ENCODE results near the gene STXBP3. TPM values are rescaled to one million over a fixed set of nuclear protein-coding genes. Genes with fewer than 3 reads are reported as not detected.

The STXBP3 gene
- polyA plus RNA-seq, 2 of the 4 experiments (the other 2 are of a cell fraction), result 30.4 to 44.8 TPM

GRCh38 chr1:108823632-108824031 lies 77.2 kb downstream of the STXBP3 start:
- FAIRE-seq, result no peak
- 77% methylated on average over 3 of the region's 3 CpGs for WGBS (ENCODE audit: missing lambda C conversion rate)
- CTCF ChIA-PET, result interaction anchor here (0.7 to 13.6 kb wide), 3 partner anchors 28 to 75 kb away, joined by 3 to 265 read pairs (median 3); no protein-coding TSS in a partner anchor
- Histone ChIP-seq H3K4me2 (no peak overlapping the region), H3K4me1 (peaks cover 5% of the 10 kb centered on the region), H3K27ac (no peak overlapping the region), H3K4me3 (no peak overlapping the region), H3K9me3 (no peaks in the 10 kb centered on the region)
- no peak for ATAC-seq
- DNase-seq (ENCODE audit: low read depth in 1 of 2, low spot score in 1 of 2), result no peak
- TF ChIP-seq, protein P1, sequence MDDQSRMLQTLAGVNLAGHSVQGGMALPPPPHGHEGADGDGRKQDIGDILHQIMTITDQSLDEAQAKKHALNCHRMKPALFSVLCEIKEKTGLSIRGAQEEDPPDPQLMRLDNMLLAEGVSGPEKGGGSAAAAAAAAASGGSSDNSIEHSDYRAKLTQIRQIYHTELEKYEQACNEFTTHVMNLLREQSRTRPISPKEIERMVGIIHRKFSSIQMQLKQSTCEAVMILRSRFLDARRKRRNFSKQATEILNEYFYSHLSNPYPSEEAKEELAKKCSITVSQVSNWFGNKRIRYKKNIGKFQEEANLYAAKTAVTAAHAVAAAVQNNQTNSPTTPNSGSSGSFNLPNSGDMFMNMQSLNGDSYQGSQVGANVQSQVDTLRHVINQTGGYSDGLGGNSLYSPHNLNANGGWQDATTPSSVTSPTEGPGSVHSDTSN (IDR thresholded peaks at IDR 0.05), result no peak
- TF ChIP-seq RFX5 (IDR thresholded peaks at IDR 0.05), result no peak
- no peak for TF ChIP-seq ZNF302 (CRISPR knock-in tag; IDR thresholded peaks at IDR 0.05)
- no peak for TF ChIP-seq EHF (CRISPR knock-in tag; IDR thresholded peaks at IDR 0.05)
- TF ChIP-seq KDM1A (IDR thresholded peaks at IDR 0.05; ENCODE audit: low read depth), result no peak
- no peak for TF ChIP-seq MAFK (IDR thresholded peaks at IDR 0.05; ENCODE audit: partially characterized antibody)
- no peak for TF ChIP-seq HOXA7 (CRISPR knock-in tag; IDR thresholded peaks at IDR 0.05)
- POLR2A ChIA-PET, result no interaction called here

DNA sequence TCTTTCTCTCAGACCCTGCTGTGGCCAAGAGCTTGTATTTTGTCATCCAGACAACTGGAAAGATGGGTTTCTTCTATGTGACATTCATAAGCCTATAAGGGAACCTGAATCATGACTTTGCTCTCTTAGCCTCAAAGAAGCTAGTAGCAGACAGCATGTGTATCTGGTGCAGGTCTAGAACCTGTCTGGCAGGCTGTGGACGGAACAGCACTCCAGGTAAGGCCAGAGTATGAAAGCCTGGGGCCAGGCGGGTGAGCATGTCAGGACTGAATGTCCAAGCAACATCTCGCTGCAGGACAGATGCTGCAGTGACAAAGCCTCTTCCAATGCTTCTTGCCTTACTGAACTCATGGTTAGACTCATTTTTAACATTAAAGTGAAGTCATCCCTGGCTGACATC lies 77.6 kb downstream of the STXBP3 start:
- ATAC-seq (no peak), FAIRE-seq (no peak), DNase-seq (ENCODE audit: low read depth in 1 of 2, low spot score in 1 of 2) (no peak)
- no peak overlapping the region for H3K27ac ChIP-seq
- 84% methylated on average over 3 of the region's 3 CpGs for WGBS (ENCODE audit: missing lambda C conversion rate)
- POLR2A ChIA-PET, result no interaction called here
- TF ChIP-seq CHD2 (IDR thresholded peaks at IDR 0.05; ENCODE audit: low read length, partially characterized antibody) (no peak), KDM1A (IDR thresholded peaks at IDR 0.05; ENCODE audit: low read depth) (no peak), BHLHE40 (IDR thresholded peaks at IDR 0.05; ENCODE audit: low read depth, low read length) (no peak), RCOR1 (IDR thresholded peaks at IDR 0.05; ENCODE audit: low read depth, low read length) (no peak), SMC3 (IDR thresholded peaks at IDR 0.05) (no peak), CHD4 (IDR thresholded peaks at IDR 0.05; ENCODE audit: borderline replicate concordance) (no peak), RAD21 (conservative IDR thresholded peaks at IDR 0.05 in 1 of 2, IDR thresholded peaks at IDR 0.05 in 1 of 2) (no peak), RARB (CRISPR knock-in tag; IDR thresholded peaks at IDR 0.05) (no peak), RNF2 (IDR thresholded peaks at IDR 0.05; ENCODE audit: borderline replicate concordance, low read depth) (no peak), PHF8 (IDR thresholded peaks at IDR 0.05; ENCODE audit: borderline replicate concordance, low read depth) (no peak), GATA3 (IDR thresholded peaks at IDR 0.05; ENCODE audit: borderline replicate concordance) (no peak), NR3C1 (IDR thresholded peaks at IDR 0.05) (no peak)
- H3K9me3 ChIP-seq, result no peaks in the 10 kb centered on the region
- H3K4me1 ChIP-seq, result peaks cover 9% of the 10 kb centered on the region
- no peak overlapping the region for H3K4me2 ChIP-seq
- CTCF ChIA-PET, result interaction anchor here (0.7 to 13.6 kb wide), 2 partner anchors 61 to 75 kb away, joined by 3 to 265 read pairs; no protein-coding TSS in a partner anchor
- no peak overlapping the region for H3K4me3 ChIP-seq

DNA sequence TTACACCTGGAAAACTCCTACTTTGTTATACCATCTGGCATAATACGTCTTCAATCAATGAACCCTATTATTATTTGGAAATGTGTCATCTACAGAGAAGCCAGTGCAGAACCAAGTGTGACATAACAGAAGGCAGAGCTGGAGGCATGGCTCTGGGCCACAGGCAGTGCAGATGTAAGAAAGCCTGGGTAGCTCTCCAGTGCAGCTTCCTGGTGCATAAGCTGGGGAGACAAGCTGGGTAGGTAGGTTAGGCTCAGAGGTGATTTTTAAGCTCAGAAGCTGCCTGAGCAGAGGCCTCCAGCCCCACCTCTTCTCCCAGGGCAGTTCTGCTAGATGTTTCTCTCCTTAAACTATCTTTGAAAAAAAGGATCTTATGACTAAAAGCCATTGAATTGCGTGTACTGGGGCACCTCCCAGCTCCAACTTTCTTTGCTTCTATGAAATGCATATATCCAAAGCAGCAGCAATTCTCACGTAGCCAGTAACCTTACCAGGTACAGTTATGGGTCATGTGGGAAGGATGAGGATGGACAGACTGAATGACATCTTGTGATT lies 79.7 kb downstream of the STXBP3 start:
- DNase-seq (ENCODE audit: low read depth in 1 of 2, low spot score in 1 of 2) (no peak), FAIRE-seq (no peak), ATAC-seq (no peak)
- Histone ChIP-seq H3K4me1 (peaks cover 27% of the 10 kb centered on the region), H3K27ac (no peak overlapping the region), H3K9me3 (no peaks in the 10 kb centered on the region), H3K4me3 (no peak overlapping the region), H3K4me2 (no peak overlapping the region)
- TF ChIP-seq MYC (IDR thresholded peaks at IDR 0.05; ENCODE audit: borderline replicate concordance, low read length), result no peak
- TF ChIP-seq KDM5A (IDR thresholded peaks at IDR 0.05), result no peak
- TF ChIP-seq HOXB13 (CRISPR knock-in tag; IDR thresholded peaks at IDR 0.05; ENCODE audit: low read depth), result no peak
- no peak for TF ChIP-seq MAZ (IDR thresholded peaks at IDR 0.05; ENCODE audit: borderline replicate concordance, low read depth, low read length)
- TF ChIP-seq NPAS2 (CRISPR knock-in tag; IDR thresholded peaks at IDR 0.05; ENCODE audit: borderline replicate concordance), result no peak
- no peak for TF ChIP-seq EHMT2 (IDR thresholded peaks at IDR 0.05; ENCODE audit: low read depth)
- no peak for TF ChIP-seq ZSCAN20 (CRISPR knock-in tag; IDR thresholded peaks at IDR 0.05)
- TF ChIP-seq POLR2AphosphoS2 (conservative IDR thresholded peaks at IDR 0.05; ENCODE audit: low read length), result no peak
- TF ChIP-seq KDM1A (IDR thresholded peaks at IDR 0.05; ENCODE audit: low read depth), result no peak
- TF ChIP-seq HEYL (CRISPR knock-in tag; IDR thresholded peaks at IDR 0.05), result no peak
- 81% methylated on average over 3 of the region's 3 CpGs for WGBS (ENCODE audit: missing lambda C conversion rate)
- ChIA-PET CTCF (interaction anchor here (1.0 to 13.6 kb wide), 4 partner anchors 10 to 89 kb away, joined by 3 to 265 read pairs (median 3); no protein-coding TSS in a partner anchor), POLR2A (no interaction called here)
